Kidney epithelial cell (primary cell): ENCODE measurements around the gene PSMC3IP. TPM values are rescaled to one million over a fixed set of nuclear protein-coding genes. Genes with fewer than 3 reads are reported as not detected.

ENCODE experiments used
- DNase-seq: peaks from one replicate; pipeline ENCODE4 v3.0.0-alpha.2; 2010; ENCODE audit warnings: low read depth
- H3K27me3 ChIP-seq: 2 replicates; pipeline ENCODE4 v1.6.0; 2011; ENCODE audit warnings: low read length; ENCODE audit not compliant: control insufficient read depth, insufficient read depth
- H3K36me3 ChIP-seq: 2 replicates; pipeline ENCODE4 v1.5.1; 2011; ENCODE audit warnings: low read length; ENCODE audit not compliant: control insufficient read depth, insufficient read depth
- H3K4me3 ChIP-seq: 2 replicates; pipeline ENCODE4 v1.5.1; 2011; ENCODE audit warnings: low read depth, mild to moderate bottlenecking, control low read depth, low read length
- CTCF ChIP-seq: IDR thresholded peaks from 2 replicates; pipeline ENCODE4 v1.5.1; 2011; ENCODE audit warnings: mild to moderate bottlenecking, moderate library complexity, low read length, control low read depth, inconsistent platforms; ENCODE audit not compliant: insufficient read depth, poor library complexity, severe bottlenecking
- total RNA-seq: library from RNA; depleted of rRNA; stranded (reverse); fragments of >200 nt; gene quantifications from 2 replicates; pipeline ENCODE4 v1.2.3, GENCODE V29; 2015

The PSMC3IP gene
- total RNA-seq, 1 donor from 2014 or later: 3.9 TPM

- Histone ChIP-seq H3K36me3 (peaks cover 2% of the 10 kb centered on the region), H3K27me3 (no peaks in the 10 kb centered on the region), H3K4me3 (peak overlapping the region; percentile 78)
- DNase-seq: no peak
- TF ChIP-seq CTCF: peak; percentile 86
Observed at GRCh38 chr17:42578282-42578869, 847 bp upstream of the PSMC3IP start.

GRCh38 chr17:42577140-42577531, 393 bp downstream of the PSMC3IP start:
- TF ChIP-seq CTCF: no peak
- H3K27me3 ChIP-seq: no peaks in the 10 kb centered on the region
- no peaks in the 10 kb centered on the region for H3K36me3 ChIP-seq
- H3K4me3 ChIP-seq: peak overlapping the region; percentile 78
- no peak for DNase-seq

- DNase-seq: no peak
- Histone ChIP-seq H3K4me3 (no peak overlapping the region), H3K36me3 (peaks cover 1% of the 10 kb centered on the region), H3K27me3 (no peaks in the 10 kb centered on the region)
- TF ChIP-seq CTCF: no peak
Observed at GRCh38 chr17:42574463-42574862, 3.1 kb downstream of the PSMC3IP start.

- no peak for TF ChIP-seq CTCF
- DNase-seq: no peak
- Histone ChIP-seq H3K4me3 (no peak overlapping the region), H3K36me3 (peaks cover 1% of the 10 kb centered on the region), H3K27me3 (no peaks in the 10 kb centered on the region)
Observed at GRCh38 chr17:42573095-42573494, 4.4 kb downstream of the PSMC3IP start.

- peaks cover 1% of the 10 kb centered on the region for H3K36me3 ChIP-seq
- no peak for TF ChIP-seq CTCF
Observed at GRCh38 chr17:42571435-42572225, 5.9 kb downstream of the PSMC3IP start.

More at GRCh38 chr17:42571435-42572225, 5.9 kb downstream of the PSMC3IP start:
- DNase-seq: no peak
- Histone ChIP-seq H3K27me3 (no peaks in the 10 kb centered on the region), H3K4me3 (no peak overlapping the region)
